Activated CD4-positive, alpha-beta T cell treated with anti-CD3 and anti-CD28 coated beads, Interleukin-2, amount 50 U/mL, for 1 hour (primary cell): ENCODE results near the gene SCGB2A2.

Source experiments
- DNase-seq: peaks from one replicate; pipeline ENCODE4 v3.0.0-alpha.2; 2020

Gene SCGB2A2

GRCh38 chr11:62269654-62270278, at the start of gene SCGB2A2:
Gene SCGB2A2, plus strand, starts transcription at chr11:62270158. Its CDS starts 59 bp downstream, at chr11:62270217.
- DNase-seq, result no peak

- no peak for DNase-seq
Observed at GRCh38 chr11:62221498-62221897, 48.5 kb upstream of the SCGB2A2 start.

GRCh38 chr11:62223095-62223494, 46.9 kb upstream of the SCGB2A2 start:
- DNase-seq, result no peak

- no peak for DNase-seq
Observed at GRCh38 chr11:62233730-62234129, 36.2 kb upstream of the SCGB2A2 start.

- DNase-seq, result no peak
Observed at GRCh38 chr11:62236187-62236586, 33.8 kb upstream of the SCGB2A2 start.

GRCh38 chr11:62237499-62237898, 32.5 kb upstream of the SCGB2A2 start:
- no peak for DNase-seq

GRCh38 chr11:62238151-62238550, 31.8 kb upstream of the SCGB2A2 start:
- no peak for DNase-seq

- no peak for DNase-seq
Observed at GRCh38 chr11:62241095-62241494, 28.9 kb upstream of the SCGB2A2 start.

GRCh38 chr11:62242021-62242420, 27.9 kb upstream of the SCGB2A2 start, which contains the start of gene SCGB1D2:
Gene SCGB1D2, plus strand, starts transcription at chr11:62242239. Its CDS starts 69 bp downstream, at chr11:62242308.
- DNase-seq, result no peak

- DNase-seq, result no peak
Observed at GRCh38 chr11:62245271-62245753, 24.6 kb upstream of the SCGB2A2 start.

- no peak for DNase-seq
Observed at GRCh38 chr11:62251698-62252097, 18.3 kb upstream of the SCGB2A2 start.

GRCh38 chr11:62253999-62254542, 15.9 kb upstream of the SCGB2A2 start:
- DNase-seq, result no peak

- DNase-seq, result no peak
Observed at GRCh38 chr11:62256281-62256680, 13.7 kb upstream of the SCGB2A2 start.

GRCh38 chr11:62260261-62260953, 9.6 kb upstream of the SCGB2A2 start:
- DNase-seq, result no peak

- no peak for DNase-seq
Observed at GRCh38 chr11:62264004-62264403, 6.0 kb upstream of the SCGB2A2 start.

GRCh38 chr11:62266558-62266957, 3.4 kb upstream of the SCGB2A2 start:
- no peak for DNase-seq

- DNase-seq, result no peak
Observed at GRCh38 chr11:62267050-62267449, 2.9 kb upstream of the SCGB2A2 start.

GRCh38 chr11:62267576-62267975, 2.4 kb upstream of the SCGB2A2 start:
- DNase-seq, result no peak

- no peak for DNase-seq
Observed at GRCh38 chr11:62273284-62273683, 3.3 kb downstream of the SCGB2A2 start.

GRCh38 chr11:62273789-62274275, 3.9 kb downstream of the SCGB2A2 start:
- no peak for DNase-seq

GRCh38 chr11:62280452-62280851, 10.5 kb downstream of the SCGB2A2 start:
- no peak for DNase-seq

GRCh38 chr11:62295504-62295903, 25.5 kb downstream of the SCGB2A2 start:
- no peak for DNase-seq

GRCh38 chr11:62298975-62299374, 29.0 kb downstream of the SCGB2A2 start, which contains the start of gene SCGB1D4:
Gene SCGB1D4, minus strand, starts transcription at chr11:62299075. Its CDS starts 65 bp downstream, at chr11:62299010.
- DNase-seq, result no peak

- no peak for DNase-seq
Observed at GRCh38 chr11:62306227-62306626, 36.3 kb downstream of the SCGB2A2 start.
